ENCODE results near the gene DERL3.

The DERL3 gene

GRCh38 chr22:23834793-23835483 is 3.9 kb downstream of the DERL3 start:
- DNase-seq, result no peak
- no peak overlapping the region for H3K4ac ChIP-seq (ENCODE audit: low read depth, low read length)
- WGBS (ENCODE audit: extremely low coverage, insufficient coverage, insufficient read length), result no CpG with 5 or more reads among the region's 10 CpGs

GRCh38 chr22:23834406-23834792 is 4.4 kb downstream of the DERL3 start:
- Histone ChIP-seq H2BK12ac (ENCODE audit: low read length) (no peak overlapping the region), H3K23ac (ENCODE audit: low read length) (no peak overlapping the region), H3K79me1 (ENCODE audit: low read length) (no peaks in the 10 kb centered on the region), H2BK5ac (ENCODE audit: low read depth, low read length, poor library complexity) (no peak overlapping the region), H4K91ac (ENCODE audit: low read depth, low read length) (no peak overlapping the region), H4K12ac (ENCODE audit: low read depth, low read length) (no peak overlapping the region), H3K4ac (ENCODE audit: low read depth, low read length) (no peak overlapping the region), H3K9ac (ENCODE audit: low read length) (no peak overlapping the region), H2AK5ac (ENCODE audit: low read length) (no peak overlapping the region), H2AFZ (ENCODE audit: insufficient read depth, low read length, poor library complexity) (no peak overlapping the region), H3K14ac (ENCODE audit: low read length) (no peak overlapping the region), H3K27me3 (ENCODE audit: insufficient read depth, low read length) (no peaks in the 10 kb centered on the region), H3K4me3 (ENCODE audit: low read depth, low read length) (no peak overlapping the region), H3K9me3 (ENCODE audit: insufficient read depth, low read depth, low read length) (peaks cover 2% of the 10 kb centered on the region), H2BK120ac (ENCODE audit: insufficient read depth, low read length, poor library complexity) (no peak overlapping the region), H3K18ac (ENCODE audit: low read length) (no peak overlapping the region), H4K8ac (ENCODE audit: low read depth, low read length) (no peak overlapping the region), H3K4me1 (ENCODE audit: control insufficient read depth in 1 of 2, insufficient read depth in 2 of 2, low read length in 2 of 2) (peaks cover 6 to 11% of the 10 kb centered on the region in 2 experiments), H3K4me2 (ENCODE audit: low read length) (no peak overlapping the region), H3K27ac (ENCODE audit: low read depth, low read length) (no peak overlapping the region), H3K36me3 (ENCODE audit: control insufficient read depth in 1 of 2, insufficient read depth in 2 of 2, low read length in 2 of 2) (peaks cover 51 to 58% of the 10 kb centered on the region in 2 experiments), H3K79me2 (ENCODE audit: control insufficient read depth, insufficient read depth, low read length, poor library complexity) (no peaks in the 10 kb centered on the region)
- no CpG with 5 or more reads among the region's 3 CpGs for WGBS (ENCODE audit: extremely low coverage, insufficient coverage, insufficient read length)
- no peak for DNase-seq

More at GRCh38 chr22:23834793-23835483, 3.9 kb downstream of the DERL3 start:
- Histone ChIP-seq H3K23ac (ENCODE audit: low read length) (no peak overlapping the region), H3K79me2 (ENCODE audit: control insufficient read depth, insufficient read depth, low read length, poor library complexity) (no peaks in the 10 kb centered on the region), H2BK120ac (ENCODE audit: insufficient read depth, low read length, poor library complexity) (no peak overlapping the region), H3K18ac (ENCODE audit: low read length) (no peak overlapping the region), H3K27me3 (ENCODE audit: insufficient read depth, low read length) (no peaks in the 10 kb centered on the region), H3K4me2 (ENCODE audit: low read length) (no peak overlapping the region), H3K14ac (ENCODE audit: low read length) (no peak overlapping the region), H4K12ac (ENCODE audit: low read depth, low read length) (no peak overlapping the region), H3K9me3 (ENCODE audit: insufficient read depth, low read depth, low read length) (peaks cover 2% of the 10 kb centered on the region), H3K79me1 (ENCODE audit: low read length) (no peaks in the 10 kb centered on the region), H2BK5ac (ENCODE audit: low read depth, low read length, poor library complexity) (no peak overlapping the region), H2BK12ac (ENCODE audit: low read length) (no peak overlapping the region), H3K36me3 (ENCODE audit: control insufficient read depth in 1 of 2, insufficient read depth in 2 of 2, low read length in 2 of 2) (peaks cover 51 to 55% of the 10 kb centered on the region in 2 experiments), H3K4me3 (ENCODE audit: low read depth, low read length) (no peak overlapping the region), H3K4me1 (ENCODE audit: control insufficient read depth in 1 of 2, insufficient read depth in 2 of 2, low read length in 2 of 2) (peaks cover 6 to 12% of the 10 kb centered on the region in 2 experiments), H4K91ac (ENCODE audit: low read depth, low read length) (no peak overlapping the region), H4K8ac (ENCODE audit: low read depth, low read length) (no peak overlapping the region), H3K27ac (ENCODE audit: low read depth, low read length) (no peak overlapping the region), H2AFZ (ENCODE audit: insufficient read depth, low read length, poor library complexity) (no peak overlapping the region), H3K9ac (ENCODE audit: low read length) (no peak overlapping the region), H2AK5ac (ENCODE audit: low read length) (no peak overlapping the region)

GRCh38 chr22:23833911-23834317 is 4.9 kb downstream of the DERL3 start:
- H3K4me3 ChIP-seq (ENCODE audit: low read depth, low read length), result no peak overlapping the region
- no peak overlapping the region for H4K12ac ChIP-seq (ENCODE audit: low read depth, low read length)
- no peak overlapping the region for H3K9ac ChIP-seq (ENCODE audit: low read length)
- no peaks in the 10 kb centered on the region for H3K79me1 ChIP-seq (ENCODE audit: low read length)
- H3K18ac ChIP-seq (ENCODE audit: low read length), result no peak overlapping the region
- H3K4ac ChIP-seq (ENCODE audit: low read depth, low read length), result no peak overlapping the region
- H3K27me3 ChIP-seq (ENCODE audit: insufficient read depth, low read length), result no peaks in the 10 kb centered on the region
- H2BK5ac ChIP-seq (ENCODE audit: low read depth, low read length, poor library complexity), result no peak overlapping the region
- WGBS (ENCODE audit: extremely low coverage, insufficient coverage, insufficient read length), result no CpG with 5 or more reads among the region's 13 CpGs
- no peak overlapping the region for H3K14ac ChIP-seq (ENCODE audit: low read length)
- H3K27ac ChIP-seq (ENCODE audit: low read depth, low read length), result no peak overlapping the region
- no peak overlapping the region for H2AK5ac ChIP-seq (ENCODE audit: low read length)
- H3K36me3 ChIP-seq (ENCODE audit: control insufficient read depth in 1 of 2, insufficient read depth in 2 of 2, low read length in 2 of 2), result peaks cover 56 to 63% of the 10 kb centered on the region in 2 experiments
- H3K4me2 ChIP-seq (ENCODE audit: low read length), result no peak overlapping the region
- no peak overlapping the region for H4K8ac ChIP-seq (ENCODE audit: low read depth, low read length)
- no peak overlapping the region for H2BK120ac ChIP-seq (ENCODE audit: insufficient read depth, low read length, poor library complexity)
- no peak overlapping the region for H4K91ac ChIP-seq (ENCODE audit: low read depth, low read length)
- H3K79me2 ChIP-seq (ENCODE audit: control insufficient read depth, insufficient read depth, low read length, poor library complexity), result no peaks in the 10 kb centered on the region
- H2AFZ ChIP-seq (ENCODE audit: insufficient read depth, low read length, poor library complexity), result no peak overlapping the region
- DNase-seq, result no peak
- no peak overlapping the region for H3K23ac ChIP-seq (ENCODE audit: low read length)
- peaks cover 5 to 8% of the 10 kb centered on the region in 2 experiments for H3K4me1 ChIP-seq (ENCODE audit: control insufficient read depth in 1 of 2, insufficient read depth in 2 of 2, low read length in 2 of 2)
- H3K9me3 ChIP-seq (ENCODE audit: insufficient read depth, low read depth, low read length), result peaks cover 5% of the 10 kb centered on the region
- H2BK12ac ChIP-seq (ENCODE audit: low read length), result no peak overlapping the region

- no peak overlapping the region for H3K4me2 ChIP-seq (ENCODE audit: low read length)
- no peak overlapping the region for H2BK12ac ChIP-seq (ENCODE audit: low read length)
- H2BK120ac ChIP-seq (ENCODE audit: insufficient read depth, low read length, poor library complexity), result no peak overlapping the region
- H3K79me2 ChIP-seq (ENCODE audit: control insufficient read depth, insufficient read depth, low read length, poor library complexity), result no peaks in the 10 kb centered on the region
- H3K9ac ChIP-seq (ENCODE audit: low read length), result no peak overlapping the region
- no peak overlapping the region for H3K4ac ChIP-seq (ENCODE audit: low read depth, low read length)
- H4K12ac ChIP-seq (ENCODE audit: low read depth, low read length), result no peak overlapping the region
- no peaks in the 10 kb centered on the region for H3K27me3 ChIP-seq (ENCODE audit: insufficient read depth, low read length)
- no peak overlapping the region for H3K4me3 ChIP-seq (ENCODE audit: low read depth, low read length)
- peaks cover under 1 to 2% of the 10 kb centered on the region in 2 experiments for H3K4me1 ChIP-seq (ENCODE audit: control insufficient read depth in 1 of 2, insufficient read depth in 2 of 2, low read length in 2 of 2)
- H2BK5ac ChIP-seq (ENCODE audit: low read depth, low read length, poor library complexity), result no peak overlapping the region
- H3K79me1 ChIP-seq (ENCODE audit: low read length), result no peaks in the 10 kb centered on the region
- H4K91ac ChIP-seq (ENCODE audit: low read depth, low read length), result no peak overlapping the region
- no peak overlapping the region for H3K14ac ChIP-seq (ENCODE audit: low read length)
- H3K27ac ChIP-seq (ENCODE audit: low read depth, low read length), result no peak overlapping the region
- no peak overlapping the region for H2AFZ ChIP-seq (ENCODE audit: insufficient read depth, low read length, poor library complexity)
- whole genome bisulfite sequencing (ENCODE audit: extremely low coverage, insufficient coverage, insufficient read length), result no CpG with 5 or more reads among the region's 16 CpGs
- H3K23ac ChIP-seq (ENCODE audit: low read length), result no peak overlapping the region
- H3K9me3 ChIP-seq (ENCODE audit: insufficient read depth, low read depth, low read length), result peaks cover 3% of the 10 kb centered on the region
- DNase-seq, result no peak
- no peak overlapping the region for H4K8ac ChIP-seq (ENCODE audit: low read depth, low read length)
- no peak overlapping the region for H2AK5ac ChIP-seq (ENCODE audit: low read length)
- H3K36me3 ChIP-seq (ENCODE audit: control insufficient read depth in 1 of 2, insufficient read depth in 2 of 2, low read length in 2 of 2), result peaks cover 60 to 67% of the 10 kb centered on the region in 2 experiments
- no peak overlapping the region for H3K18ac ChIP-seq (ENCODE audit: low read length)
Measured at GRCh38 chr22:23833017-23833751, 5.6 kb downstream of the DERL3 start.

All from trophoblast cell (in vitro differentiated cells and primary cell).